Tibial nerve (tissue), 4 donors: ENCODE data around the gene KIAA0319L. TPM values are rescaled to one million over a fixed set of nuclear protein-coding genes. Genes with fewer than 3 reads are reported as not detected.

ENCODE experiments used
- DNase-seq, 2 donors: peaks; one replicate each; pipeline ENCODE4 v3.0.0-alpha.2; 2019; ENCODE audit warnings: low spot score in 2 of 2
- H3K27ac ChIP-seq, 4 donors: fragments of 200-600 bp; sonication (generic) in 3 of 4; one replicate each; pipeline ENCODE4 v1.5.1; 2017 to 2019; ENCODE audit warnings: mild to moderate bottlenecking in 1 of 4
- H3K27me3 ChIP-seq, 2 donors: fragments of 200-600 bp; sonication (generic) in 1 of 2; one replicate each; pipeline versions ENCODE4 v1.5.1 to v1.6.0; 2017 to 2019
- H3K36me3 ChIP-seq, 3 donors: fragments of 200-600 bp; sonication (generic); one replicate each; pipeline ENCODE4 v1.5.1; 2018 to 2019
- H3K4me1 ChIP-seq, 4 donors: fragments of 200-600 bp; sonication (generic) in 3 of 4; one replicate each; pipeline ENCODE4 v1.5.1; 2017 to 2019
- H3K4me3 ChIP-seq, 4 donors: fragments of 200-600 bp; sonication (generic) in 3 of 4; one replicate each; pipeline ENCODE4 v1.5.1; 2017 to 2019; ENCODE audit warnings: mild to moderate bottlenecking in 1 of 4, moderate library complexity in 1 of 4
- H3K9me3 ChIP-seq, 4 donors: fragments of 200-600 bp; sonication (generic) in 3 of 4; one replicate each; pipeline ENCODE4 v1.5.1; 2017 to 2019
- CTCF ChIP-seq, 5 experiments: fragments of 200-600 bp in 3 of 5; fragments of 450-650 bp in 2 of 5; sonication (generic) in 3 of 5; IDR thresholded peaks; one replicate each; pipeline ENCODE4 v1.5.1; 2016 to 2019; ENCODE audit warnings: antibody characterized with exemption in 5 of 5, mild to moderate bottlenecking in 3 of 5, moderate library complexity in 2 of 5
- EP300 ChIP-seq, 2 donors: sonication (generic); formaldehyde crosslinking; IDR thresholded peaks; one replicate each; pipeline ENCODE4 v1.6.1; 2017; ENCODE audit warnings: antibody characterized with exemption in 2 of 2, mild to moderate bottlenecking in 1 of 2
- POLR2A ChIP-seq, 2 donors: fragments of 450-650 bp; IDR thresholded peaks; one replicate each; pipeline ENCODE4 v1.6.1; 2017; ENCODE audit warnings: antibody characterized with exemption in 2 of 2, mild to moderate bottlenecking in 2 of 2, moderate library complexity in 2 of 2
- WGBS, 2 donors: methylation state at CpG; one replicate each; pipeline ENCODE4 v1.1.5; 2018; 5-methylcytosine and 5-hydroxymethylcytosine counted together
- total RNA-seq, 4 donors: library from RNA; depleted of rRNA; stranded (reverse); fragments of >200 nt; gene quantifications; one replicate each; pipeline ENCODE4 v1.1.0, GENCODE V29; 2016

The KIAA0319L gene
- total RNA-seq, 4 donors from 2014 or later, result 57.0 to 115 (median 70.7) TPM

DNA sequence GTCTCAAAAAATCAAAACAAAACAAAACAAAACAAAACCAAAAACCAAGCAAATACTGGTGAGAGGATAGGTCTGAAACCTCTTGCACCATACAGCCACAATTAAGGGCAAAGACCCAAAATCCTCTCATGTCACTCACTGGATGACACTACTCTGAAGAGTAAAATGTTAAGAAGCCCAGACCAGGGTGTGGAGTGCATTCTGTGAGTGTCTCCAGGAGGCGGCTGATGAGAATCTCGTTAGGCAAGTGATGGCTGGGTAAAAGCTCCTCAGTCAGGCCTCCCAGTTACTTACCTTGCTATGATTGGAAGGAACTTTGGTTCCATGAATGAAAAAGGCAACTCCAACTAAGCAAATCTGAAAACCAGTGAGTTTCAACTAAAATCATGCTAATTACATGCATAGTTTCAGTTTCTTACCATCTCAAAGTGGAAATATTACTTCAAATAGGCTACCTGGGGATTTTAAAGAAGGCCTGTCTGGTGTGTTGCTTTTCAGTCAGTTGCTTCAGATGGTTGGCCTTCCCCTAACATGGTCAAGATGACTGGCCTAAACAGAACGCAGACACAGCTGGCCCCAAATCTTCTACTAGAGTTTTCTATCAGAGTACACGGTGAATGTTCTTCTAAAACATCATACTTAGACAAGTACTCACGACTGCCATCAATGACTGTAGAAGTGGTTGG, 95.1 kb downstream of the KIAA0319L start:
- peaks cover 0 to 76% (median 6%) of the 10 kb centered on the region in 3 donors for H3K36me3 ChIP-seq
- H3K9me3 ChIP-seq, result peaks cover 0 to 7% (median 0%) of the 10 kb centered on the region in 4 donors
- no peak overlapping the region for H3K27ac ChIP-seq
- H3K4me1 ChIP-seq, result no peaks in the 10 kb centered on the region
- no peak for DNase-seq
- TF ChIP-seq EP300 (IDR thresholded peaks at IDR 0.05), result no peak
- no peak for TF ChIP-seq POLR2A (IDR thresholded peaks at IDR 0.05)
- no peak for TF ChIP-seq CTCF (IDR thresholded peaks at IDR 0.05)
- H3K4me3 ChIP-seq, result no peak overlapping the region
- no peaks in the 10 kb centered on the region for H3K27me3 ChIP-seq
- WGBS, 2 donors, result 89 to 92% methylated on average over 5 of the region's 5 CpGs

- TF ChIP-seq POLR2A (IDR thresholded peaks at IDR 0.05), result no peak
- TF ChIP-seq EP300 (IDR thresholded peaks at IDR 0.05), result no peak
- no peak for TF ChIP-seq CTCF (IDR thresholded peaks at IDR 0.05)
Observed at GRCh38 chr1:35460796-35461195, 96.4 kb downstream of the KIAA0319L start.

GRCh38 chr1:35454616-35455015, 102.6 kb downstream of the KIAA0319L start:
- Histone ChIP-seq H3K4me3 (no peak overlapping the region), H3K27ac (peak overlapping the region in 2 of 4 donors; percentile 6 to 51), H3K9me3 (no peaks in the 10 kb centered on the region), H3K4me1 (peaks cover 4 to 42% (median 30%) of the 10 kb centered on the region in 4 donors), H3K36me3 (peaks cover 0 to 70% (median 0%) of the 10 kb centered on the region in 3 donors), H3K27me3 (no peaks in the 10 kb centered on the region)
- 29 to 42% methylated on average over 1 of the region's 1 CpG for WGBS, 2 donors
- TF ChIP-seq EP300 (IDR thresholded peaks at IDR 0.05), result no peak
- no peak for TF ChIP-seq CTCF (IDR thresholded peaks at IDR 0.05)
- TF ChIP-seq POLR2A (IDR thresholded peaks at IDR 0.05), result no peak
- no peak for DNase-seq

More at GRCh38 chr1:35460796-35461195, 96.4 kb downstream of the KIAA0319L start:
- no peak overlapping the region for H3K27ac ChIP-seq
- 90% methylated on average over 2 of the region's 2 CpGs for WGBS, 2 donors
- no peaks in the 10 kb centered on the region for H3K4me1 ChIP-seq
- peaks cover 0 to 7% (median 0%) of the 10 kb centered on the region in 4 donors for H3K9me3 ChIP-seq
- H3K36me3 ChIP-seq, result peaks cover 0 to 84% (median 6%) of the 10 kb centered on the region in 3 donors
- no peaks in the 10 kb centered on the region for H3K27me3 ChIP-seq
- no peak overlapping the region for H3K4me3 ChIP-seq
- no peak for DNase-seq

GRCh38 chr1:35454176-35454575, 103.0 kb downstream of the KIAA0319L start:
- WGBS, 2 donors, result 88 to 92% methylated on average over 4 of the region's 4 CpGs
- Histone ChIP-seq H3K27me3 (no peaks in the 10 kb centered on the region), H3K9me3 (no peaks in the 10 kb centered on the region), H3K27ac (peak overlapping the region in 2 of 4 donors; percentile 6 to 51), H3K4me3 (no peak overlapping the region), H3K4me1 (peaks cover 4 to 42% (median 30%) of the 10 kb centered on the region in 4 donors), H3K36me3 (peaks cover 0 to 71% (median 0%) of the 10 kb centered on the region in 3 donors)
- TF ChIP-seq EP300 (IDR thresholded peaks at IDR 0.05) (no peak), POLR2A (IDR thresholded peaks at IDR 0.05) (no peak), CTCF (IDR thresholded peaks at IDR 0.05) (no peak)
- no peak for DNase-seq

- WGBS, 2 donors, result 87 to 90% methylated on average over 2 of the region's 2 CpGs
- TF ChIP-seq POLR2A (IDR thresholded peaks at IDR 0.05), result no peak
- no peak for TF ChIP-seq EP300 (IDR thresholded peaks at IDR 0.05)
- TF ChIP-seq CTCF (IDR thresholded peaks at IDR 0.05), result no peak
- H3K36me3 ChIP-seq, result peaks cover 0 to 72% (median 0%) of the 10 kb centered on the region in 3 donors
Observed at GRCh38 chr1:35453031-35453430, 104.2 kb downstream of the KIAA0319L start.

More at GRCh38 chr1:35453031-35453430, 104.2 kb downstream of the KIAA0319L start:
- no peak for DNase-seq
- Histone ChIP-seq H3K4me1 (peaks cover 4 to 44% (median 31%) of the 10 kb centered on the region in 4 donors), H3K9me3 (no peaks in the 10 kb centered on the region), H3K27ac (peak overlapping the region in 1 of 4 donors; percentile 78), H3K4me3 (no peak overlapping the region), H3K27me3 (no peaks in the 10 kb centered on the region)
